H1 (cell line): ENCODE data around the gene CYP2S1. TPM values are rescaled to one million over a fixed set of nuclear protein-coding genes. Genes with fewer than 3 reads are reported as not detected.
A peak's percentile ranks its signal among the peaks of the same experiment; 100 is the strongest.

ENCODE experiments used
- CTCF ChIA-PET: fragments of 300-600 bp; sonication (Branson Sonifier 250); formaldehyde crosslinking; loops from one replicate; lab custom pipeline; 2021; ENCODE audit not compliant: partially characterized antibody; lab: Charles Lee
- POLR2A ChIA-PET: fragments of 300-600 bp; sonication (Branson Sonifier 250); formaldehyde crosslinking; loops from one replicate; lab custom pipeline; 2021; ENCODE audit warnings: inconsistent platforms; ENCODE audit not compliant: partially characterized antibody; lab: Charles Lee
- DNase-seq, 2 experiments: peaks; one replicate each; pipeline versions ENCODE4 v3.0.0 to v3.0.0-alpha.2; 2010 to 2022; ENCODE audit warnings: low spot score in 2 of 2, low read depth in 1 of 2, mixed read lengths in 1 of 2
- FAIRE-seq: peaks from 2 replicates; lab custom pipeline; 2011; peaks lifted over from hg19 to GRCh38; lab: Jason Lieb, UNC
- H2AFZ ChIP-seq: 2 replicates; pipeline ENCODE4 v1.8.1; 2012; ENCODE audit warnings: low read length, inconsistent platforms
- H2AK5ac ChIP-seq: 2 replicates; pipeline ENCODE4 v1.6.1; 2013; ENCODE audit warnings: low read depth, low read length
- H2BK120ac ChIP-seq: replicated peaks from 2 replicates; pipeline ENCODE3; 2013; ENCODE audit warnings: low read depth, low read length, inconsistent platforms
- H2BK12ac ChIP-seq: 2 replicates; pipeline ENCODE4 v1.6.1; 2013; ENCODE audit warnings: low read depth, low read length
- H2BK15ac ChIP-seq: 2 replicates; pipeline ENCODE4 v1.6.1; 2013; ENCODE audit warnings: low read length
- H2BK20ac ChIP-seq: 2 replicates; pipeline ENCODE4 v1.6.1; 2013; ENCODE audit warnings: low read length
- H2BK5ac ChIP-seq: 2 replicates; pipeline ENCODE4 v1.6.1; 2013; ENCODE audit warnings: low read depth, low read length
- H3K14ac ChIP-seq: 2 replicates; pipeline ENCODE4 v1.6.1; 2013; ENCODE audit warnings: inconsistent platforms; ENCODE audit not compliant: insufficient read length
- H3K18ac ChIP-seq: 2 replicates; pipeline ENCODE4 v1.6.1; 2013; ENCODE audit warnings: low read length; ENCODE audit errors: extremely low read depth
- H3K23ac ChIP-seq: 2 replicates; pipeline ENCODE4 v1.6.1; 2013; ENCODE audit warnings: inconsistent platforms; ENCODE audit not compliant: insufficient read length
- H3K23me2 ChIP-seq: 2 replicates; pipeline ENCODE4 v1.6.1; 2013; ENCODE audit warnings: low read depth, low read length
- H3K27ac ChIP-seq: 2 replicates; pipeline ENCODE4 v1.6.1; 2011; ENCODE audit warnings: low read depth, low read length, inconsistent platforms
- H3K27me3 ChIP-seq, 4 experiments: replicated peaks in 1 of 4; 1 replicate in 1 of 4; 2 replicates in 3 of 4; pipeline versions ENCODE4 v1.6.1 to v1.8.1; 2011 to 2013; ENCODE audit warnings: low read length in 3 of 4, mild to moderate bottlenecking in 3 of 4, inconsistent platforms in 2 of 4, mixed read lengths in 2 of 4, moderate library complexity in 1 of 4; ENCODE audit not compliant: control insufficient read depth in 3 of 4, insufficient read depth in 3 of 4; ENCODE audit errors: extremely low read depth in 1 of 4
- H3K36me3 ChIP-seq, 4 experiments: 2 replicates each; pipeline versions ENCODE4 v1.6.1 to v1.8.1; 2011 to 2013; ENCODE audit warnings: mild to moderate bottlenecking in 4 of 4, low read length in 3 of 4, moderate library complexity in 2 of 4, control low read depth in 1 of 4, inconsistent platforms in 1 of 4; ENCODE audit not compliant: insufficient read depth in 4 of 4, control insufficient read depth in 2 of 4
- H3K4ac ChIP-seq: replicated peaks from 2 replicates; pipeline ENCODE3; 2013; ENCODE audit warnings: low read length, low read depth, mixed read lengths, inconsistent platforms; ENCODE audit not compliant: insufficient read length
- H3K4me1 ChIP-seq, 4 experiments: replicated peaks in 1 of 4; 1 replicate in 1 of 4; 2 replicates in 3 of 4; pipeline versions ENCODE4 v1.6.1 to v1.8.1; 2011 to 2013; ENCODE audit warnings: low read length in 3 of 4, inconsistent platforms in 2 of 4, mixed read lengths in 1 of 4; ENCODE audit not compliant: insufficient read depth in 4 of 4, control insufficient read depth in 3 of 4
- H3K4me2 ChIP-seq, 2 experiments: 2 replicates each; pipeline versions ENCODE4 v1.6.1 to v1.8.1; 2011 to 2013; ENCODE audit warnings: low read depth in 2 of 2, low read length in 2 of 2, control low read depth in 1 of 2, inconsistent platforms in 1 of 2, mild to moderate bottlenecking in 1 of 2; ENCODE audit not compliant: insufficient read depth in 1 of 2
- H3K4me3 ChIP-seq, 4 experiments: fragments of 200-600, 300-600 bp in 1 of 4; sonication (generic), shearing (Covaris generic), sonication (Bioruptor Twin) in 1 of 4; 2 replicates each; pipeline versions ENCODE4 v1.5.1 to v1.8.1; 2011 to 2016; ENCODE audit warnings: low read length in 4 of 4, low read depth in 3 of 4, control low read depth in 2 of 4, inconsistent platforms in 2 of 4, mild to moderate bottlenecking in 2 of 4, mixed read lengths in 1 of 4, moderate library complexity in 1 of 4; ENCODE audit not compliant: insufficient read depth in 2 of 4; ENCODE audit errors: extremely low read depth in 1 of 4
- H3K56ac ChIP-seq: replicated peaks from 2 replicates; pipeline ENCODE3; 2013; ENCODE audit warnings: low read depth, mild to moderate bottlenecking, mixed read lengths, low read length, inconsistent platforms; ENCODE audit not compliant: insufficient read length
- H3K79me1 ChIP-seq: 2 replicates; pipeline ENCODE4 v1.6.1; 2013; ENCODE audit warnings: low read depth, low read length, control low read depth
- H3K79me2 ChIP-seq, 2 experiments: 2 replicates each; pipeline versions ENCODE4 v1.6.1 to v1.8.1; 2012 to 2013; ENCODE audit warnings: low read length in 2 of 2, mild to moderate bottlenecking in 2 of 2, inconsistent platforms in 1 of 2; ENCODE audit not compliant: insufficient read depth in 2 of 2, control insufficient read depth in 1 of 2
- H3K9ac ChIP-seq, 4 experiments: replicated peaks in 1 of 4; 1 replicate in 1 of 4; 2 replicates in 3 of 4; pipeline versions ENCODE4 v1.6.1 to v1.8.1; 2011 to 2013; ENCODE audit warnings: low read depth in 3 of 4, low read length in 3 of 4, control low read depth in 2 of 4, mild to moderate bottlenecking in 2 of 4, moderate library complexity in 2 of 4, inconsistent platforms in 1 of 4; ENCODE audit errors: extremely low read depth in 1 of 4
- H3K9me3 ChIP-seq, 2 experiments: 2 replicates each; pipeline versions ENCODE4 v1.6.1 to v1.8.1; 2012 to 2013; ENCODE audit warnings: mild to moderate bottlenecking in 2 of 2, moderate library complexity in 2 of 2, control low read depth in 1 of 2, inconsistent platforms in 1 of 2, low read depth in 1 of 2, low read length in 1 of 2, mixed read lengths in 1 of 2; ENCODE audit not compliant: insufficient read depth in 2 of 2
- H4K20me1 ChIP-seq, 2 experiments: replicated peaks in 1 of 2; 2 replicates each; pipeline versions ENCODE3 to v1.8.1; 2011 to 2013; ENCODE audit warnings: inconsistent platforms in 2 of 2, low read length in 2 of 2, mild to moderate bottlenecking in 1 of 2; ENCODE audit not compliant: insufficient read depth in 2 of 2, control insufficient read depth in 1 of 2
- H4K5ac ChIP-seq: 2 replicates; pipeline ENCODE4 v1.6.1; 2013; ENCODE audit warnings: low read length, low read depth, mixed read lengths, inconsistent platforms; ENCODE audit not compliant: insufficient read length
- H4K8ac ChIP-seq: 2 replicates; pipeline ENCODE4 v1.8.0; 2013; ENCODE audit warnings: mild to moderate bottlenecking, moderate library complexity, low read length, inconsistent platforms; ENCODE audit not compliant: insufficient read depth; ENCODE audit errors: extremely low read depth
- H4K91ac ChIP-seq: replicated peaks from 2 replicates; pipeline ENCODE3; 2013; ENCODE audit warnings: low read length, mixed read lengths, inconsistent platforms; ENCODE audit not compliant: insufficient read length
- ASH2L ChIP-seq: fragments of 200-600, 300-600 bp; sonication (generic); IDR thresholded peaks from one replicate; pipeline ENCODE4 v1.7.1; 2017; ENCODE audit warnings: low read length
- BCL11A ChIP-seq, 2 experiments: IDR thresholded peaks; one replicate each; pipeline ENCODE4 v1.6.1; 2011; ENCODE audit warnings: low read depth in 2 of 2, low read length in 2 of 2, mild to moderate bottlenecking in 2 of 2
- CEBPB ChIP-seq: IDR thresholded peaks from 2 replicates; pipeline ENCODE4 v1.6.1; 2012; ENCODE audit warnings: low read depth, low read length
- CTCF ChIP-seq, 3 experiments: IDR thresholded peaks; 1 replicate in 2 of 3; 2 replicates in 1 of 3; pipeline versions ENCODE4 v1.5.1 to v1.6.1; 2011; ENCODE audit warnings: low read length in 3 of 3, mild to moderate bottlenecking in 3 of 3, inconsistent platforms in 2 of 3, low read depth in 1 of 3, moderate library complexity in 1 of 3; ENCODE audit not compliant: insufficient read depth in 1 of 3; ENCODE audit errors: control extremely low read depth in 1 of 3
- JUND ChIP-seq: IDR thresholded peaks from 2 replicates; pipeline ENCODE4 v1.6.1; 2011; ENCODE audit warnings: mild to moderate bottlenecking, improper control_type of control experiment, low read length
- TCF12 ChIP-seq: IDR thresholded peaks from 2 replicates; pipeline ENCODE4 v1.6.1; 2011; ENCODE audit warnings: low read depth, mild to moderate bottlenecking, low read length
- USF2 ChIP-seq: IDR thresholded peaks from 2 replicates; pipeline ENCODE4 v1.6.1; 2011; ENCODE audit warnings: low read length, improper control_type of control experiment
- WGBS, 2 experiments: shearing (Covaris generic) in 1 of 2; methylation state at CpG; one replicate each; pipeline versions ENCODE4 v1.1.6 to v1.1.7; 2013 to 2015; ENCODE audit warnings: low lambda C conversion rate in 2 of 2, mixed read lengths in 2 of 2, inconsistent platforms in 1 of 2, low coverage in 1 of 2, missing lambda C conversion rate in 1 of 2; ENCODE audit not compliant: insufficient replicate concordance in 2 of 2, insufficient coverage in 1 of 2, insufficient read length in 1 of 2; ENCODE audit errors: extremely low coverage in 1 of 2, missing lambda C conversion rate in 1 of 2; 5-methylcytosine and 5-hydroxymethylcytosine counted together
- polyA plus RNA-seq, 7 experiments: library from polyadenylated mRNA; depleted of rRNA in 3 of 7; stranded (reverse) in 5 of 7; unstranded in 2 of 7; fragments of >200 nt in 5 of 7; fragments of 200-250 nt in 2 of 7; gene quantifications; 1 replicate in 5 of 7; 2 replicates in 1 of 7; 4 replicates in 1 of 7; pipeline versions ENCODE4 v1.2.1 to v1.2.3, GENCODE V29; 2011 to 2013; ENCODE audit warnings: missing spikeins in 2 of 7, mixed read lengths in 2 of 7
- total RNA-seq: library from RNA; stranded (reverse); fragmentation: NEBNext Ultra II Directional; extraction: Animal tissue kit (Norgen Biotek cat#: 25700); gene quantifications from 2 replicates; pipeline ENCODE4 v1.2.1, GENCODE V29; 2021

Gene CYP2S1
- total and polyA plus RNA-seq, 2 of the 8 experiments (the other 6 are each of a cell fraction or from before 2014, with no cell fraction given): 97.9 to 245 TPM

- CTCF ChIA-PET: interaction anchor here (0.5 to 1.5 kb wide), 8 partner anchors 16 to 337 kb away, joined by 3 to 6 read pairs (median 3); partner anchors contain the start of gene HNRNPUL1
- peak in 1 of 2 experiments; percentile 79 for DNase-seq
- TF ChIP-seq CTCF (IDR thresholded peaks at IDR 0.05; ENCODE audit: control extremely low read depth in 1 of 3, insufficient read depth in 1 of 3, low read depth in 1 of 3, low read length in 3 of 3) (no peak), CEBPB (no peak), BCL11A (IDR thresholded peaks at IDR 0.05; ENCODE audit: low read depth in 2 of 2, low read length in 2 of 2) (no peak), TCF12 (peak; percentile 36; the same call in 1 of the 2 replicates), JUND (peak; percentile 89), USF2 (no peak), ASH2L (peak; percentile 94)
These were observed 33.2 kb downstream of the CYP2S1 start for GRCh38 chr19:41226053-41226873.

More at GRCh38 chr19:41226053-41226873, 33.2 kb downstream of the CYP2S1 start:
- Histone ChIP-seq H2BK12ac (peak overlapping the region; percentile 100), H3K79me2 (peaks cover 0 to 4% of the 10 kb centered on the region in 2 experiments; a peak in 1 of 4 replicates), H2BK20ac (peak overlapping the region; percentile 92; the same call in 1 of the 2 replicates), H3K14ac (peak overlapping the region; percentile 0), H3K9ac (peak overlapping the region in 3 of 4 experiments; percentile 54 to 64 (median 58); a peak in 5 of 7 replicates), H4K5ac (peak overlapping the region; percentile 63), H4K8ac (peak overlapping the region; percentile 89), H3K4ac (peak overlapping the region; percentile 100), H2AK5ac (peak overlapping the region; percentile 96), H3K79me1 (peaks cover 11% of the 10 kb centered on the region), H3K18ac (peak overlapping the region; percentile 88), H3K4me2 (peak overlapping the region; percentile 71 to 93), H3K56ac (no peak overlapping the region), H2BK120ac (peak overlapping the region; percentile 97), H2AFZ (no peak overlapping the region), H3K9me3 (no peaks in the 10 kb centered on the region), H3K4me3 (peak overlapping the region; percentile 24 to 56 (median 38)), H2BK5ac (peak overlapping the region; percentile 85), H3K4me1 (peaks cover 8 to 26% (median 17%) of the 10 kb centered on the region in 4 experiments), H3K27me3 (no peaks in the 10 kb centered on the region), H2BK15ac (peak overlapping the region; percentile 99), H3K27ac (peak overlapping the region; percentile 54), H3K23me2 (peaks cover 16% of the 10 kb centered on the region), H3K36me3 (peaks cover 0 to 21% (median 3%) of the 10 kb centered on the region in 4 experiments; a peak in 4 of 8 replicates), H3K23ac (no peak overlapping the region), H4K91ac (peak overlapping the region; percentile 98), H4K20me1 (peaks cover 0 to 11% of the 10 kb centered on the region in 2 experiments)
- POLR2A ChIA-PET: interaction anchor here (0.8 to 4.7 kb wide), 16 partner anchors 9 to 535 kb away, joined by 3 to 66 read pairs (median 4); partner anchors contain the start of gene HNRNPUL1
- FAIRE-seq: no peak
- WGBS, 2 experiments: 32% methylated on average over 43 of the region's 67 CpGs; no CpG with 5 or more reads in 1 of the 2 experiments
